Measurements from ENCODE around the gene TBC1D14. TPM values are rescaled to one million over a fixed set of nuclear protein-coding genes. Genes with fewer than 3 reads are reported as not detected.
A peak's percentile ranks its signal among the peaks of the same experiment; 100 is the strongest.

Gene TBC1D14
- total and polyA plus RNA-seq, 2 experiments from 2014 or later = 33.6 to 50.8 TPM

DNA sequence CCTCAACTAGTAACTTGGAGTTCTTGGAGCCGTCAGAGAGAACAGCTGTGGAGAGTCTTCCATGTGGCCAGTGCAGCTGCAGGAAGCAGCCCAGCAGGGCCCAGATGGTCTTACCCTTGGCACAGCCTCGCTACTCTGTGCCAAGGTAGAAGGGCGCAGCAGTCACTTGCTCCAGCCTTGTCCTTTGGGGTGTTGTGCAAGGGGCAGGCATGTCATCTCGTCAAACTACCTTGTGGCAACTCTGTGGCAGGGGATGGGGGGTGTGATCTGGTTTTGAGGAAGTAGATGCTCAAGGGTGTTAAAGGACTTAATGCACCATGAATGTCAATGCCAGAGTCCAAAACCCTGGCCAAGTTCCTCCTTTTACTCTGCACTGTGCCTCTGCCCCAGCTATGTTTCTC is 34.2 kb upstream of the TBC1D14 start:
- no peaks in the 10 kb centered on the region for H4K20me1 ChIP-seq (ENCODE audit: insufficient read depth, poor library complexity, severe bottlenecking)
- no peaks in the 10 kb centered on the region for H3K36me3 ChIP-seq (replicated peaks; ENCODE audit: insufficient read depth, low read depth)
- H3K27ac ChIP-seq = no peak overlapping the region
- peaks cover 2% of the 10 kb centered on the region for H3K79me2 ChIP-seq
- H3K9me2 ChIP-seq (replicated peaks; ENCODE audit: insufficient read depth) = no peaks in the 10 kb centered on the region
- no peak overlapping the region for H3K4me2 ChIP-seq
- no peak for DNase-seq (ENCODE audit: low spot score)
- no peaks in the 10 kb centered on the region for H3K9me3 ChIP-seq (ENCODE audit: low read depth)
- H3K27me3 ChIP-seq = no peaks in the 10 kb centered on the region
- no peaks in the 10 kb centered on the region for H3K4me1 ChIP-seq (ENCODE audit: insufficient read depth)
- WGBS (ENCODE audit: low lambda C conversion rate, missing lambda C conversion rate) = 93% methylated on average over 4 of the region's 4 CpGs
- no peak overlapping the region for H3K4me3 ChIP-seq
- TF ChIP-seq CTCF (IDR thresholded peaks at IDR 0.05; ENCODE audit: poor library complexity) (no peak), EZH2phosphoT487 (IDR thresholded peaks at IDR 0.05; ENCODE audit: low read depth, severe bottlenecking, unreplicated experiment) (no peak), EZH2 (IDR thresholded peaks at IDR 0.05; ENCODE audit: borderline replicate concordance) (no peak)
- H2AFZ ChIP-seq = no peak overlapping the region

- DNase-seq (ENCODE audit: low spot score) = no peak
- peak overlapping the region; percentile 12 for H3K27ac ChIP-seq
- no peaks in the 10 kb centered on the region for H3K36me3 ChIP-seq (replicated peaks; ENCODE audit: insufficient read depth, low read depth)
- WGBS (ENCODE audit: low lambda C conversion rate, missing lambda C conversion rate) = 88% methylated on average over 5 of the region's 5 CpGs
- H3K79me2 ChIP-seq = peaks cover 5% of the 10 kb centered on the region
- no peaks in the 10 kb centered on the region for H4K20me1 ChIP-seq (ENCODE audit: insufficient read depth, poor library complexity, severe bottlenecking)
- no peaks in the 10 kb centered on the region for H3K9me3 ChIP-seq (ENCODE audit: low read depth)
- no peak overlapping the region for H3K4me3 ChIP-seq
- no peak for TF ChIP-seq EZH2 (IDR thresholded peaks at IDR 0.05; ENCODE audit: borderline replicate concordance)
- no peak for TF ChIP-seq CTCF (IDR thresholded peaks at IDR 0.05; ENCODE audit: poor library complexity)
- H3K4me1 ChIP-seq (ENCODE audit: insufficient read depth) = no peaks in the 10 kb centered on the region
- H3K27me3 ChIP-seq = no peaks in the 10 kb centered on the region
- H2AFZ ChIP-seq = no peak overlapping the region
- no peak overlapping the region for H3K4me2 ChIP-seq
- no peaks in the 10 kb centered on the region for H3K9me2 ChIP-seq (replicated peaks; ENCODE audit: insufficient read depth)
These were observed 33.2 kb upstream of the TBC1D14 start for GRCh38 chr4:6876440-6876839.

GRCh38 chr4:6877067-6877466 is 32.6 kb upstream of the TBC1D14 start:
- no peak for DNase-seq (ENCODE audit: low spot score)
- Histone ChIP-seq H3K36me3 (replicated peaks; ENCODE audit: insufficient read depth, low read depth) (no peaks in the 10 kb centered on the region), H3K9me2 (replicated peaks; ENCODE audit: insufficient read depth) (no peaks in the 10 kb centered on the region), H3K27me3 (no peaks in the 10 kb centered on the region), H2AFZ (no peak overlapping the region), H3K4me3 (no peak overlapping the region), H3K9me3 (ENCODE audit: low read depth) (no peaks in the 10 kb centered on the region), H4K20me1 (ENCODE audit: insufficient read depth, poor library complexity, severe bottlenecking) (no peaks in the 10 kb centered on the region), H3K27ac (peak overlapping the region; percentile 12), H3K4me1 (ENCODE audit: insufficient read depth) (no peaks in the 10 kb centered on the region), H3K79me2 (peaks cover 5% of the 10 kb centered on the region), H3K4me2 (no peak overlapping the region)
- 74% methylated on average over 14 of the region's 14 CpGs for WGBS (ENCODE audit: low lambda C conversion rate, missing lambda C conversion rate)
- TF ChIP-seq EZH2phosphoT487 (IDR thresholded peaks at IDR 0.05; ENCODE audit: low read depth, severe bottlenecking, unreplicated experiment) (no peak), EZH2 (IDR thresholded peaks at IDR 0.05; ENCODE audit: borderline replicate concordance) (no peak), CTCF (IDR thresholded peaks at IDR 0.05; ENCODE audit: poor library complexity) (no peak)
